ENCODE results near the gene PHACTR3. TPM values are rescaled to one million over a fixed set of nuclear protein-coding genes. Genes with fewer than 3 reads are reported as not detected.

Gene PHACTR3
- total and polyA plus RNA-seq, 2 of the 8 experiments (the other 6 are each of a cell fraction or from before 2014, with no cell fraction given) = 0.05 to 0.13 TPM

GRCh38 chr20:59880198-59880597 lies 275.9 kb downstream of the PHACTR3 start (continued):
- no peak for TF ChIP-seq CTCF (IDR thresholded peaks at IDR 0.05; ENCODE audit: control extremely low read depth in 1 of 3, insufficient read depth in 1 of 3, low read depth in 1 of 3, low read length in 3 of 3)
- TF ChIP-seq SP2 (IDR thresholded peaks at IDR 0.05; ENCODE audit: low read length) = no peak
- TF ChIP-seq KDM5A (IDR thresholded peaks at IDR 0.05; ENCODE audit: low read length) = no peak
- no peak for TF ChIP-seq USF2 (IDR thresholded peaks at IDR 0.05; ENCODE audit: low read length)
